ENCODE results near the gene TLR3. TPM values are rescaled to one million over a fixed set of nuclear protein-coding genes. Genes with fewer than 3 reads are reported as not detected.

The TLR3 gene
- total and polyA plus RNA-seq, 10 donors: 0.17 to 14.8 (median 6.3) TPM

Small RNA genes within 50 kb of the gene (small RNA-seq; reads per million reads assigned to genes)
- gene RF00322 (0 reads per million in 4 donors), gene RNU4-64P (0 reads per million in 4 donors)

Other genes with a start within 250 kb of the TLR3 start
- gene FAM149A, start 35.5 kb downstream of the TLR3 start, total RNA-seq: 1 to 10 TPM; 2.2 to 7.3 (median 3.5) TPM
- gene FAM149A, start 35.5 kb downstream of the TLR3 start, polyA plus RNA-seq: 1 to 10 TPM in 2 of 3 donors, under 1 TPM in 1; 0.61 to 1.7 (median 1.3) TPM
- 10 to 100 TPM; 26.3 to 59.9 (median 41.5) TPM for gene CYP4V2, start 122.4 kb downstream of the TLR3 start, total RNA-seq
- gene CYP4V2, start 122.4 kb downstream of the TLR3 start, polyA plus RNA-seq: 10 to 100 TPM; 13.1 to 14.7 (median 13.3) TPM
- gene KLKB1, start 158.4 kb downstream of the TLR3 start, total RNA-seq: 1 to 10 TPM in 5 of 7 donors, under 1 TPM in 2; 0.67 to 5.8 (median 1.7) TPM
- gene KLKB1, start 158.4 kb downstream of the TLR3 start, polyA plus RNA-seq: 1 to 10 TPM; 1.1 to 3.6 (median 1.3) TPM
- 1 to 10 TPM in 1 of 7 donors, under 1 TPM in 1, not detected in 5; 0.20 to 2.2 TPM for gene F11, start 197.0 kb downstream of the TLR3 start, total RNA-seq
- not detected for gene F11, start 197.0 kb downstream of the TLR3 start, polyA plus RNA-seq